K562 (cell line): ENCODE data around the gene DGKZ. TPM values are rescaled to one million over a fixed set of nuclear protein-coding genes. Genes with fewer than 3 reads are reported as not detected.

ENCODE experiments used
- ATAC-seq: fragments of 200-7000 bp; cut with Tn5 transposase; 3 replicates; pipeline ENCODE4 v1.9.1; 2020; ENCODE audit warnings: moderate library complexity
- BruUV-seq: library from RNA; stranded (reverse); fragments of 400-500 nt; replicated peaks from 2 replicates; lab custom pipeline; 2021; lab: Mats Ljungman, UMichigan
- CTCF ChIA-PET: fragments of 300-600 bp; formaldehyde crosslinking; extraction: SDS; loops from one replicate; lab custom pipeline; 2021; ENCODE audit warnings: low intra/inter-chr PET ratio; lab: Yijun Ruan, JAX
- POLR2A ChIA-PET: fragments of 300-600, 350-650 bp; sonication (Branson Sonifier 250); formaldehyde crosslinking; extraction: SDS; loops from one replicate; lab custom pipeline; 2021; ENCODE audit warnings: antibody characterized with exemption, inconsistent platforms; lab: Yijun Ruan, JAX
- DNase-seq, 4 experiments: peaks; one replicate each; pipeline versions ENCODE4 v3.0.0 to v3.0.0-alpha.2; 2011 to 2018; ENCODE audit warnings: low spot score in 3 of 4, mixed read lengths in 3 of 4; ENCODE audit errors: extremely low read depth in 1 of 4
- FAIRE-seq: peaks from 2 replicates; lab custom pipeline; 2011; peaks lifted over from hg19 to GRCh38; lab: Jason Lieb, UNC
- H2AFZ ChIP-seq: 2 replicates; pipeline ENCODE4 v1.6.0; 2011; ENCODE audit warnings: low read depth, low read length, control low read depth, inconsistent platforms
- H3K27ac ChIP-seq: fragments of 200-600 bp; 3 replicates; pipeline ENCODE4 v1.8.0; 2011; ENCODE audit warnings: low read depth, mild to moderate bottlenecking, control low read depth, inconsistent platforms, low read length, moderate library complexity, mixed read lengths; ENCODE audit errors: extremely low read depth
- H3K27me3 ChIP-seq, 2 experiments: fragments of 300-600 bp in 1 of 2; 2 replicates in 1 of 2; 3 replicates in 1 of 2; pipeline versions ENCODE4 v1.6.0 to v1.8.0; 2011; ENCODE audit warnings: inconsistent platforms in 2 of 2, low read length in 2 of 2, mild to moderate bottlenecking in 1 of 2, mixed read lengths in 1 of 2, moderate library complexity in 1 of 2; ENCODE audit not compliant: control insufficient read depth in 2 of 2, insufficient read depth in 2 of 2
- H3K36me3 ChIP-seq: fragments of 300-600 bp; 3 replicates; pipeline ENCODE4 v1.8.0; 2011; ENCODE audit warnings: mild to moderate bottlenecking, low read length, inconsistent platforms; ENCODE audit not compliant: control insufficient read depth, insufficient read depth
- H3K4me1 ChIP-seq, 2 experiments: fragments of 200-600 bp in 1 of 2; replicated peaks in 1 of 2; 2 replicates in 1 of 2; 3 replicates in 1 of 2; pipeline versions ENCODE4 v1.5.1 to v1.8.0; 2011; ENCODE audit warnings: inconsistent platforms in 2 of 2, low read length in 2 of 2, mild to moderate bottlenecking in 1 of 2, mixed read lengths in 1 of 2, moderate library complexity in 1 of 2; ENCODE audit not compliant: control insufficient read depth in 2 of 2, insufficient read depth in 2 of 2
- H3K4me2 ChIP-seq: 2 replicates; pipeline ENCODE4 v1.6.1; 2011; ENCODE audit warnings: low read length, control low read depth, inconsistent platforms, mixed read lengths; ENCODE audit not compliant: insufficient read depth
- H3K4me3 ChIP-seq: fragments of 200-600 bp; sonication (generic), shearing (Covaris generic); 2 replicates; pipeline ENCODE4 v1.5.1; 2016; ENCODE audit warnings: control low read depth, inconsistent platforms
- H3K79me2 ChIP-seq: fragments of 200-600 bp; 3 replicates; pipeline ENCODE4 v1.8.0; 2011; ENCODE audit warnings: low read length, inconsistent platforms; ENCODE audit not compliant: control insufficient read depth, insufficient read depth
- H3K9ac ChIP-seq, 2 experiments: 2 replicates each; pipeline versions ENCODE4 v1.6.0 to v1.6.1; 2011; ENCODE audit warnings: low read depth in 2 of 2, low read length in 2 of 2, control low read depth in 1 of 2, inconsistent platforms in 1 of 2, mild to moderate bottlenecking in 1 of 2, mixed read lengths in 1 of 2; ENCODE audit not compliant: insufficient read depth in 1 of 2
- H3K9me1 ChIP-seq: one replicate; pipeline ENCODE4 v1.6.0; 2011; ENCODE audit warnings: inconsistent platforms, mild to moderate bottlenecking, low read length, moderate library complexity; ENCODE audit not compliant: control insufficient read depth, insufficient read depth
- H3K9me3 ChIP-seq: replicated peaks from 2 replicates; pipeline ENCODE4 v1.5.1; 2011; ENCODE audit warnings: low read depth, low read length, inconsistent platforms; ENCODE audit not compliant: control insufficient read depth, insufficient read depth
- H4K20me1 ChIP-seq: replicated peaks from 2 replicates; pipeline ENCODE4 v1.6.1; 2011; ENCODE audit warnings: low read length, inconsistent platforms, mixed read lengths; ENCODE audit not compliant: control insufficient read depth, insufficient read depth
- BCOR ChIP-seq: fragments of 450-650 bp; IDR thresholded peaks from 2 replicates; pipeline ENCODE4 v1.6.1; 2016
- MYC ChIP-seq, 2 experiments: fragments of 250-450 bp in 1 of 2; sonication (Bioruptor Pico) in 1 of 2; IDR thresholded peaks; 2 replicates each; pipeline versions ENCODE4 v1.5.1 to v1.6.1; 2012 to 2021; ENCODE audit warnings: low read depth in 2 of 2, borderline replicate concordance in 1 of 2, improper control_type of control experiment in 1 of 2, low read length in 1 of 2, mild to moderate bottlenecking in 1 of 2, moderate library complexity in 1 of 2
- WGBS: fragments of 100-300 bp; shearing (Covaris generic); methylation state at CpG from one replicate; pipeline ENCODE4 v1.1.6; 2016; ENCODE audit warnings: low coverage, mixed read lengths; ENCODE audit not compliant: insufficient coverage; ENCODE audit errors: missing lambda C conversion rate; 5-methylcytosine and 5-hydroxymethylcytosine counted together
- in situ Hi-C: fragments of 300-500 bp; cut with MboI; formaldehyde crosslinking; loops from 4 replicates; pipeline ENCODE4 v1.15.0; 2018; ENCODE audit warnings: inconsistent platforms, mixed read lengths
- intact Hi-C: fragments of 100-400 bp; cut with micrococcal nuclease; formaldehyde crosslinking; loops from 2 replicates; pipeline ENCODE4 v1.14.2; 2022
- polyA plus RNA-seq, 8 experiments: library from polyadenylated mRNA; depleted of rRNA in 4 of 8; stranded (reverse) in 5 of 8; unstranded in 3 of 8; fragments of >200 nt; fragmentation: Nextera tagmentation in 2 of 8; fragmentation: Illumina TruSeq in 1 of 8; extraction: Ambion mirVana in 2 of 8; extraction: Trizol in 1 of 8; gene quantifications; 2 replicates each; pipeline versions ENCODE4 v1.2.1 to v1.2.3, GENCODE V29; 2011 to 2014; ENCODE audit warnings: inconsistent platforms in 1 of 8, missing spikeins in 1 of 8
- total RNA-seq, 7 experiments: library from RNA; depleted of rRNA in 6 of 7; stranded (reverse); fragments of >200 nt in 6 of 7; fragmentation: Illumina TruSeq in 2 of 7; extraction: Trizol in 2 of 7; gene quantifications; 2 replicates each; pipeline versions ENCODE4 v1.2.1 to v1.2.3, GENCODE V29; 2011 to 2021; ENCODE audit warnings: low replicate concordance in 1 of 7
- TF ChIP-seq, protein P1 (sequence below), 2 experiments: fragments of 450-650 bp; formaldehyde crosslinking in 1 of 2; IDR thresholded peaks; 2 replicates each; pipeline versions ENCODE4 v1.4.0 to v1.6.1; 2014 to 2020; ENCODE audit warnings: mild to moderate bottlenecking in 2 of 2, borderline replicate concordance in 1 of 2, low read depth in 1 of 2
- TF ChIP-seq, protein P2 (sequence below): fragments of 450-650 bp; IDR thresholded peaks from 2 replicates; pipeline ENCODE4 v1.7.1; 2018; ENCODE audit warnings: mild to moderate bottlenecking, low read depth; ENCODE audit not compliant: partially characterized antibody

The DGKZ gene
- total and polyA plus RNA-seq, 9 of the 15 experiments (the other 6 are each of a cell fraction or from before 2014, with no cell fraction given), result 0.51 to 100 (median 44.2) TPM

DNA sequence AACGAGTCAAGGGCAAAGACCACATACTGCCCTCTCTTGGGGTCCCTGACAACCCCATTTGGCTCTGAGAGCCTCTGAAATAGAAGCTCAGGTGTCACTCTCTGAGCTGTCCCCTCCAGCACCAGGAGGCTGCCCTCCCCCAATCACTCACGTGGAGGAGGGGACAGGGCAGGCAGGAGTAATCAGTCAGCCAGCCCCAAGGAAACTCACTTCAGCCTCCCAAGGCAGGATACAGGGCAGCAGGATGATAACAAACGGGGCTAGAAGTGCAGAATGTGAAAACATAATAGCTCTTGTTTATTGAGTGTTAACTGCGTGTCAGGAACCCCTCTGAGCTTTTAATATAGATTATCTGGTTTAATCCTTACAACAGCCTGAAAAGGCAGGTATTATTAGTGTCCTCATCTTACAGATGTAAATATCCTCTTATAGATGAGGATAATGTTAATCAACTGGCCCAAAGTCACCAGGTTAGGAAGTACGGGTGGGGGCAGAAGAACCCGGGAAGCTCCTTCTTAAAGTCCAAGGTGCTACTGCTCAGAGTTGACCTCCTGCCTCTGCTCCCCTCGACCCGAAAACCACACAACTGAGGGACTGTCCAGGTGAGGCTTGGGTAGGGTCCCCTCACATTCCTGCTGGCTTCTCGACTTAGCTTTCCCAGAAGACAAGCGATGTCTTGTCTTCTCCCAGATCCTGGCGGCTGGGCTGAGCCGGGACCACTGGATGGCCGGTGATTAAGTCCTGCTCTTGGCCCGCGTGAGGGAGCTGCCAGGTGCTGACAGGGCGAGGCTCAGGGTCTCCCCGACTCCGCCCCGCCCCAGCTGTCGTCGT is 41.6 kb downstream of the DGKZ start:
- H3K36me3 ChIP-seq, result 0 out of 3 replicates have a peak, but pooled peaks cover 4% of the 10 kb centered on the region
- peak overlapping the region; percentile 71 for H2AFZ ChIP-seq
- BruUV-seq, result no TSS peak
- DNase-seq (peak; percentile 36 to 77 (median 58)), FAIRE-seq (peak; percentile 91), ATAC-seq (peak; percentile 23)
- peaks cover 13% of the 10 kb centered on the region for H4K20me1 ChIP-seq
- intact Hi-C loops (loop anchor here (1.0 to 5.0 kb wide), 3 partner anchors 140 to 228 kb away; partner anchors contain the start of genes ATG13 and HARBI1), in situ Hi-C loops (no loop called here)
- H3K27me3 ChIP-seq, result peaks cover 0 to 11% of the 10 kb centered on the region in 2 experiments; a peak in 1 of 5 replicates
- ChIA-PET POLR2A (interaction anchor here (0.7 to 1.0 kb wide), 6 partner anchors 12 to 145 kb away, joined by 3 to 4 read pairs (median 3); no protein-coding TSS in a partner anchor), CTCF (interaction anchor here (0.9 to 1.3 kb wide), 4 partner anchors 22 to 229 kb away, joined by 3 to 7 read pairs (median 3); no protein-coding TSS in a partner anchor)
- H3K9ac ChIP-seq, result peak overlapping the region in 1 of 2 experiments; percentile 77; a peak in 1 of 4 replicates
- no peaks in the 10 kb centered on the region for H3K9me3 ChIP-seq
- no peak overlapping the region for H3K27ac ChIP-seq
- H3K79me2 ChIP-seq, result no peaks in the 10 kb centered on the region
- peak overlapping the region; percentile 61 for H3K4me2 ChIP-seq
- H3K9me1 ChIP-seq, result no peaks in the 10 kb centered on the region
- H3K4me1 ChIP-seq, result peaks cover 19 to 81% of the 10 kb centered on the region in 2 experiments
- 6% methylated on average over 21 of the region's 21 CpGs for WGBS
- no peak overlapping the region for H3K4me3 ChIP-seq
- TF ChIP-seq, protein P1, sequence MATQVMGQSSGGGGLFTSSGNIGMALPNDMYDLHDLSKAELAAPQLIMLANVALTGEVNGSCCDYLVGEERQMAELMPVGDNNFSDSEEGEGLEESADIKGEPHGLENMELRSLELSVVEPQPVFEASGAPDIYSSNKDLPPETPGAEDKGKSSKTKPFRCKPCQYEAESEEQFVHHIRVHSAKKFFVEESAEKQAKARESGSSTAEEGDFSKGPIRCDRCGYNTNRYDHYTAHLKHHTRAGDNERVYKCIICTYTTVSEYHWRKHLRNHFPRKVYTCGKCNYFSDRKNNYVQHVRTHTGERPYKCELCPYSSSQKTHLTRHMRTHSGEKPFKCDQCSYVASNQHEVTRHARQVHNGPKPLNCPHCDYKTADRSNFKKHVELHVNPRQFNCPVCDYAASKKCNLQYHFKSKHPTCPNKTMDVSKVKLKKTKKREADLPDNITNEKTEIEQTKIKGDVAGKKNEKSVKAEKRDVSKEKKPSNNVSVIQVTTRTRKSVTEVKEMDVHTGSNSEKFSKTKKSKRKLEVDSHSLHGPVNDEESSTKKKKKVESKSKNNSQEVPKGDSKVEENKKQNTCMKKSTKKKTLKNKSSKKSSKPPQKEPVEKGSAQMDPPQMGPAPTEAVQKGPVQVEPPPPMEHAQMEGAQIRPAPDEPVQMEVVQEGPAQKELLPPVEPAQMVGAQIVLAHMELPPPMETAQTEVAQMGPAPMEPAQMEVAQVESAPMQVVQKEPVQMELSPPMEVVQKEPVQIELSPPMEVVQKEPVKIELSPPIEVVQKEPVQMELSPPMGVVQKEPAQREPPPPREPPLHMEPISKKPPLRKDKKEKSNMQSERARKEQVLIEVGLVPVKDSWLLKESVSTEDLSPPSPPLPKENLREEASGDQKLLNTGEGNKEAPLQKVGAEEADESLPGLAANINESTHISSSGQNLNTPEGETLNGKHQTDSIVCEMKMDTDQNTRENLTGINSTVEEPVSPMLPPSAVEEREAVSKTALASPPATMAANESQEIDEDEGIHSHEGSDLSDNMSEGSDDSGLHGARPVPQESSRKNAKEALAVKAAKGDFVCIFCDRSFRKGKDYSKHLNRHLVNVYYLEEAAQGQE (IDR thresholded peaks at IDR 0.05; ENCODE audit: borderline replicate concordance), result peak; percentile 92
- TF ChIP-seq, protein P1 (CRISPR knock-in tag; IDR thresholded peaks at IDR 0.05; ENCODE audit: low read depth), result peak; percentile 76; the same call in 1 of the 2 replicates
- no peak for TF ChIP-seq BCOR
- TF ChIP-seq, protein P2, sequence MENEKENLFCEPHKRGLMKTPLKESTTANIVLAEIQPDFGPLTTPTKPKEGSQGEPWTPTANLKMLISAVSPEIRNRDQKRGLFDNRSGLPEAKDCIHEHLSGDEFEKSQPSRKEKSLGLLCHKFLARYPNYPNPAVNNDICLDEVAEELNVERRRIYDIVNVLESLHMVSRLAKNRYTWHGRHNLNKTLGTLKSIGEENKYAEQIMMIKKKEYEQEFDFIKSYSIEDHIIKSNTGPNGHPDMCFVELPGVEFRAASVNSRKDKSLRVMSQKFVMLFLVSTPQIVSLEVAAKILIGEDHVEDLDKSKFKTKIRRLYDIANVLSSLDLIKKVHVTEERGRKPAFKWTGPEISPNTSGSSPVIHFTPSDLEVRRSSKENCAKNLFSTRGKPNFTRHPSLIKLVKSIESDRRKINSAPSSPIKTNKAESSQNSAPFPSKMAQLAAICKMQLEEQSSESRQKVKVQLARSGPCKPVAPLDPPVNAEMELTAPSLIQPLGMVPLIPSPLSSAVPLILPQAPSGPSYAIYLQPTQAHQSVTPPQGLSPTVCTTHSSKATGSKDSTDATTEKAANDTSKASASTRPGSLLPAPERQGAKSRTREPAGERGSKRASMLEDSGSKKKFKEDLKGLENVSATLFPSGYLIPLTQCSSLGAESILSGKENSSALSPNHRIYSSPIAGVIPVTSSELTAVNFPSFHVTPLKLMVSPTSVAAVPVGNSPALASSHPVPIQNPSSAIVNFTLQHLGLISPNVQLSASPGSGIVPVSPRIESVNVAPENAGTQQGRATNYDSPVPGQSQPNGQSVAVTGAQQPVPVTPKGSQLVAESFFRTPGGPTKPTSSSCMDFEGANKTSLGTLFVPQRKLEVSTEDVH, result no peak
- 0 out of 2 replicates have a peak, but pooled peaks have one; percentile 20 for TF ChIP-seq MYC (IDR thresholded peaks at IDR 0.05; ENCODE audit: low read depth, low read length)
- TF ChIP-seq MYC (CRISPR knock-in tag; IDR thresholded peaks at IDR 0.05; ENCODE audit: borderline replicate concordance, low read depth), result no peak
